Nephron (organoid): Measurements from ENCODE around the gene JCAD.
"Not testable (repeated sequence)": the region's sequence is repeated elsewhere in the genome, so short reads cannot be mapped to it uniquely, and the experiment has no call there.

Source experiments
- H3K27ac Mint-ChIP-seq, 3 experiments: 2 replicates each; pipeline ENCODE4 v1.8.0; 2020; ENCODE audit warnings: mixed read lengths in 3 of 3, mild to moderate bottlenecking in 2 of 3, moderate library complexity in 1 of 3
- H3K27me3 Mint-ChIP-seq: 2 replicates; pipeline ENCODE4 v1.8.0; 2021; ENCODE audit warnings: low read depth, mild to moderate bottlenecking, moderate library complexity, mixed read lengths
- H3K36me3 Mint-ChIP-seq: 2 replicates; pipeline ENCODE4 v1.8.0; 2020; ENCODE audit warnings: low read depth, mixed read lengths
- H3K4me1 Mint-ChIP-seq: 2 replicates; pipeline ENCODE4 v1.8.0; 2020; ENCODE audit warnings: mixed read lengths
- H3K4me3 Mint-ChIP-seq, 3 experiments: 2 replicates each; pipeline ENCODE4 v1.8.0; 2020; ENCODE audit warnings: mild to moderate bottlenecking in 3 of 3, mixed read lengths in 3 of 3, moderate library complexity in 2 of 3
- H3K9me3 Mint-ChIP-seq: 2 replicates; pipeline ENCODE4 v1.8.0; 2020; ENCODE audit warnings: mixed read lengths
- TF ChIP-seq, protein P1 (sequence below), 3 experiments: fragments of 200-600 bp; sonication (generic); IDR thresholded peaks; one replicate each; pipeline ENCODE4 v1.5.0; 2021; ENCODE audit warnings: antibody characterized with exemption in 3 of 3; ENCODE audit not compliant: unreplicated experiment in 3 of 3

Gene JCAD

DNA sequence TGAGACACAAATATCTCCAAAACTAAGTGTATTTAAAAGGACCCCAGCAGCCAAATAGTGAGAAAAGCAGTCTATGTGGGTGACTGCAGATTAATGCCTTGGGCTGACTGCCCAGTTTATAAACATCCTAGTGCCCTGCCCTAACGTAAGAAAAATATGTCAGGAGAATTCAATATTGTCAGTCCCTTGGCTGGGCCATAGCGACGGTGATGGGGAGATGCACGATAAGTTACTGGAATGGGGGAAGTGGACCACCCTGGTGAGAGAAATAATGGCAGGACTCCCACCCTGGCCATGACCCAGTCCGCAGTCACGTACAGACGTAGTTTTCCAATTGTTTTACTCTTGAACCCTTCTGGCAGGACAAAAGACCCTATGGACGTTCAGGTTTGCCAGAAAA, 48.0 kb downstream of the JCAD start:
- TF ChIP-seq, protein P1, sequence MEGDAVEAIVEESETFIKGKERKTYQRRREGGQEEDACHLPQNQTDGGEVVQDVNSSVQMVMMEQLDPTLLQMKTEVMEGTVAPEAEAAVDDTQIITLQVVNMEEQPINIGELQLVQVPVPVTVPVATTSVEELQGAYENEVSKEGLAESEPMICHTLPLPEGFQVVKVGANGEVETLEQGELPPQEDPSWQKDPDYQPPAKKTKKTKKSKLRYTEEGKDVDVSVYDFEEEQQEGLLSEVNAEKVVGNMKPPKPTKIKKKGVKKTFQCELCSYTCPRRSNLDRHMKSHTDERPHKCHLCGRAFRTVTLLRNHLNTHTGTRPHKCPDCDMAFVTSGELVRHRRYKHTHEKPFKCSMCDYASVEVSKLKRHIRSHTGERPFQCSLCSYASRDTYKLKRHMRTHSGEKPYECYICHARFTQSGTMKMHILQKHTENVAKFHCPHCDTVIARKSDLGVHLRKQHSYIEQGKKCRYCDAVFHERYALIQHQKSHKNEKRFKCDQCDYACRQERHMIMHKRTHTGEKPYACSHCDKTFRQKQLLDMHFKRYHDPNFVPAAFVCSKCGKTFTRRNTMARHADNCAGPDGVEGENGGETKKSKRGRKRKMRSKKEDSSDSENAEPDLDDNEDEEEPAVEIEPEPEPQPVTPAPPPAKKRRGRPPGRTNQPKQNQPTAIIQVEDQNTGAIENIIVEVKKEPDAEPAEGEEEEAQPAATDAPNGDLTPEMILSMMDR (IDR thresholded peaks at IDR 0.05; ENCODE audit: unreplicated experiment in 3 of 3), result no peak
- Mint-ChIP-seq H3K27ac (peak overlapping the region; percentile 72 to 97 (median 88)), H3K9me3 (peaks cover under 1% of the 10 kb centered on the region), H3K4me3 (no peak overlapping the region), H3K36me3 (no peaks in the 10 kb centered on the region), H3K27me3 (peaks cover 9% of the 10 kb centered on the region), H3K4me1 (peaks cover 67% of the 10 kb centered on the region)

GRCh38 chr10:30007406-30007805, 52.0 kb downstream of the JCAD start:
- Mint-ChIP-seq H3K4me1 (peaks cover 53% of the 10 kb centered on the region), H3K27ac (peak overlapping the region in 2 of 3 experiments; percentile 80 to 87), H3K27me3 (peaks cover 9% of the 10 kb centered on the region), H3K9me3 (peaks cover 3% of the 10 kb centered on the region), H3K36me3 (no peaks in the 10 kb centered on the region), H3K4me3 (no peak overlapping the region)
- TF ChIP-seq, protein P1 (IDR thresholded peaks at IDR 0.05; ENCODE audit: unreplicated experiment in 3 of 3), result no peak

DNA sequence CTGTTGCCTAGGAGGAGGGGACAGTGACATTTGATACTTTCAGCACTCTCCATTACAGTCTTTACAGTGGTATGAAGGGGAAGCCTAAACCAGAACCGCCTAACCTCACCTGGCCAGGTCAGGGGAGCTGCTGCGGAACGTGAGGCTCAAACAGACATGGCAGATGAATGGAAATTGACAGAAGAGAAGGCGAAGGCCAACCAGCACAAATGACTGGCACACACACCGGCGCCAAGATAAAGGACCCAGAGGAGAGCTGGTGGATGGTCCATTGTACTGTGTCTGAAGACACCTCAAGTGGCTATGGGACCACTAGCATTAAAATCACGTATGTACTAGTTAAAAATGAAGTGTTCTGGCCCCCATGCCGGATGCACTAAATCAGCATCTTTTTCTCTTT, 53.0 kb downstream of the JCAD start:
- H3K4me3 Mint-ChIP-seq, result no peak overlapping the region
- H3K27ac Mint-ChIP-seq, result peak overlapping the region in 2 of 3 experiments; percentile 44 to 87
- H3K4me1 Mint-ChIP-seq, result peaks cover 49% of the 10 kb centered on the region
- peaks cover 9% of the 10 kb centered on the region for H3K27me3 Mint-ChIP-seq
- H3K9me3 Mint-ChIP-seq, result peaks cover 3% of the 10 kb centered on the region
- no peaks in the 10 kb centered on the region for H3K36me3 Mint-ChIP-seq
- TF ChIP-seq, protein P1 (IDR thresholded peaks at IDR 0.05; ENCODE audit: unreplicated experiment in 3 of 3), result no peak

- H3K27me3 Mint-ChIP-seq, H3K4me3 Mint-ChIP-seq, H3K36me3 Mint-ChIP-seq, H3K9me3 Mint-ChIP-seq: not testable (repeated sequence)
- peak overlapping the region in 2 of 3 experiments; percentile 32 to 87 for H3K27ac Mint-ChIP-seq
- peaks cover 56% of the 10 kb centered on the region for H3K4me1 Mint-ChIP-seq
Observed at GRCh38 chr10:30005116-30005515, 54.3 kb downstream of the JCAD start.

DNA sequence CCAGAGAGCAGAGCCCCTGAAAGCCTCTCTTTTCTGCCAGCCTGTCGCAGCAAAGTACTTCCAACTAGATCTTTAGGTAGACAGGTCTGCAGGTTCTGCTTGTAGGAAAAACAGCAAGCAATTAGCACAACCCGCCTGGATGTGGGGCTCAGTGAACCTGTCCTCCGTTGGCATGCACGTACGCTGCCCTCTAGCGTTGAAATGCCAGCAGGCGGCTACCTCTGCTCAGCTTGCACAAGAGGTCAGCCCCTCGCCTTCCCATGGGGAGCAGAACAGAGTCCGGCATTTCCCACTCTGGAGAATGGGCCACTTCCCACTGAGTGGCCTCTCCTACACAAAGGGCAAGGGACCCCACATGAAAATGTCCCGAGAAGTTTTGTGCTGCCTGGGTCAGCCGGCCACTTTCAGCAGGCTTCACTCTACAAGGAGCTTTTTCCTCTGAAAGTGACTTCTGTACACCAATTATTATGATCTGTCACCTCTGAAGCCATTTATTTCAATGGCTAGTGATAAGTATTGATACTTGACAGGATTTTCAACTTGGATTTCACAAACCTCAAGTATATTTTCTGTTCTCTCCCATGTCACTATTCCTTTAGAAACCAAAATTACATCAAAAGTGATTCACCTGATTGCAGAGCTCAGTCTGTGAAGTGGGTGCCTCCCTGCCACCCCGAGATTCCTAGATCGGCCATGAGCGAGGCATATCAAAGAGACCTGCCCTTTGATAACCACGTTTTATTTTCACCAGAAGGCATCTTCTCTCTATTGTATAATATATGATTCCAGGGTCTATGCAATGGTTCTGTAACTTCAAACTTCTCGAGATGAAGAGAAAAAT, 56.7 kb downstream of the JCAD start:
- no peaks in the 10 kb centered on the region for H3K36me3 Mint-ChIP-seq
- H3K27me3 Mint-ChIP-seq, result peaks cover 20% of the 10 kb centered on the region
- TF ChIP-seq, protein P1 (IDR thresholded peaks at IDR 0.05; ENCODE audit: unreplicated experiment in 3 of 3), result peak; percentile 76 to 79 (median 76)
- peaks cover 68% of the 10 kb centered on the region for H3K4me1 Mint-ChIP-seq
- no peak overlapping the region for H3K4me3 Mint-ChIP-seq
- peak overlapping the region in 2 of 3 experiments; percentile 82 to 92 for H3K27ac Mint-ChIP-seq
- H3K9me3 Mint-ChIP-seq, result peaks cover 3% of the 10 kb centered on the region

- H3K36me3 Mint-ChIP-seq, result no peaks in the 10 kb centered on the region
- TF ChIP-seq, protein P1 (IDR thresholded peaks at IDR 0.05; ENCODE audit: unreplicated experiment in 3 of 3), result no peak
- H3K4me1 Mint-ChIP-seq, result peaks cover 64% of the 10 kb centered on the region
- H3K4me3 Mint-ChIP-seq, result peak overlapping the region in 1 of 3 experiments; percentile 15
- H3K27me3 Mint-ChIP-seq, result peaks cover 17% of the 10 kb centered on the region
- H3K9me3 Mint-ChIP-seq, result no peaks in the 10 kb centered on the region
- H3K27ac Mint-ChIP-seq, result peak overlapping the region; percentile 44 to 92 (median 89)
Observed at GRCh38 chr10:30000802-30001571, 58.4 kb downstream of the JCAD start.
